Activated CD8-positive, alpha-beta memory T cell treated with anti-CD3 and anti-CD28 coated beads for 36 hours (primary cell): ENCODE results near the gene TNFRSF25. TPM values are rescaled to one million over a fixed set of nuclear protein-coding genes. Genes with fewer than 3 reads are reported as not detected.

Experiments
- CTCF ChIA-PET: fragments of 350-600 bp; sonication (Branson Sonifier 250); formaldehyde crosslinking; loops from one replicate; lab custom pipeline; 2021; ENCODE audit warnings: antibody characterized with exemption; lab: Charles Lee
- POLR2A ChIA-PET: fragments of 350-600 bp; sonication (Branson Sonifier 250); formaldehyde crosslinking; loops from one replicate; lab custom pipeline; 2021; ENCODE audit warnings: antibody characterized with exemption; lab: Charles Lee
- total RNA-seq, 2 experiments: library from RNA; stranded (reverse); gene quantifications; one replicate each; pipeline ENCODE4 v1.2.3, GENCODE V29; 2021

TNFRSF25 gene, protein sequence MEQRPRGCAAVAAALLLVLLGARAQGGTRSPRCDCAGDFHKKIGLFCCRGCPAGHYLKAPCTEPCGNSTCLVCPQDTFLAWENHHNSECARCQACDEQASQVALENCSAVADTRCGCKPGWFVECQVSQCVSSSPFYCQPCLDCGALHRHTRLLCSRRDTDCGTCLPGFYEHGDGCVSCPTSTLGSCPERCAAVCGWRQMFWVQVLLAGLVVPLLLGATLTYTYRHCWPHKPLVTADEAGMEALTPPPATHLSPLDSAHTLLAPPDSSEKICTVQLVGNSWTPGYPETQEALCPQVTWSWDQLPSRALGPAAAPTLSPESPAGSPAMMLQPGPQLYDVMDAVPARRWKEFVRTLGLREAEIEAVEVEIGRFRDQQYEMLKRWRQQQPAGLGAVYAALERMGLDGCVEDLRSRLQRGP
- total RNA-seq: 10 to 100 TPM; 89.9 to 91.3 TPM

DNA sequence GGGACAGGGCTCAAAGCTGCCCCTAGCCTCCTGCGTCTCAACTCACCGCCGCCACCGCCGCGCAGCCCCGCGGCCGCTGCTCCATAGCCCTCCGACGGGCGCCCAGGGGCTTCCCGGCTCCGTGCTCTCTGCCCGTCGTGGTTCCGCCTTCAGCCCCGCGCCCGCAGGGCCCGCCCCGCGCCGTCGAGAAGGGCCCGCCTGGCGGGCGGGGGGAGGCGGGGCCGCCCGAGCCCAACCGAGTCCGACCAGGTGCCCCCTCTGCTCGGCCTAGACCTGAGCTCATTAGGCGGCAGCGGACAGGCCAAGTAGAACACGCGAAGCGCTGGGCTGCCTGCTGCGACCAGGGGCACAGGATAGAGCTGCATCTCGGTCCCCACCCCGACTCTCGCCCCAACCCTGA is at the start of gene TNFRSF25:
TSS of gene TNFRSF25 (minus strand) at position 151 of the 400 bp plus-strand sequence. CDS start at position 85, 66 bp downstream.
- CTCF ChIA-PET: interaction anchor here (1.1 to 1.5 kb wide), 5 partner anchors 10 to 219 kb away, joined by 3 to 6 read pairs (median 3); no protein-coding TSS in a partner anchor
- POLR2A ChIA-PET: no interaction called here

DNA sequence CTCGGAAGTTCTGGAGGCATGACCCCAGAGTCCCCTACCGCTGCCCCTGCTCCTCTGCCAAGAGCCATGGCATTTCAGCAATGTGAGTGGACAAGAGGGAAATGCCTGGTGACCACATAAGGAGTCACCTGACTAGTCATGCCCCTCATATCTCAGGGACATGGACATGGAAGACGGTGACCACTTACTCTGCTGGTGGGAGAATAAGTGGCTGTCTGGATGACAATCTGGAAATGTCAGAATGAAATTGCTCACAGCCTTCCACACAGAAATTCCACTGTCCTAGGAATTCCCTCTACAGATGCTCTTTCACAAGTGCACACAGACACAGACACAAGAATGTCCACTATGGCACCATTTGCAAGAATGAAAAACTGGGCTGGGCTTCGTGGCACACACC is 49.8 kb upstream of the TNFRSF25 start:
- ChIA-PET POLR2A (no interaction called here), CTCF (no interaction called here)

DNA sequence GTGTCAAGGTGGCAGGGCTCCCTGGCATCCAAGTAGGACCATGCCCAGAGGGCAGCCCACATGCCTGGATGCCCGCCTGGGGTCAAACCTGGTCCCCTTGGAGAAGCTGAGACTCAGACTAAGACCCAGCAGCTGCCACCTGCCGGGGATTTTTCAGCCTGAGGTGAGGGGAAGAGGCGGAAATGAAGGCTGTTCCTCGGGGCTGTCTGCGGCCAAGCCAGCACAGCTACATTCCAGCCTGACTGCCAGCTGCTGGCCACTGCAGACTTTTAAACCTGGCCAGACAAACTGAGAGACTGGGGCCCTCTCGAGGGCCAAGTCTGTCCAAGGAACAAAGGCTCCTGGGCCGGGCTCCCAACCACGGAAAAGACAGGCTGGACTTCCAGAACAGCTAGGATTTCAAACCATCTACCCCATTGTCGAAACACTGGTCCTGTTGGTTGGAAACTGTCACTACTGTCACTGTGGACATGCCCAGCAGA is 47.4 kb upstream of the TNFRSF25 start:
- ChIA-PET CTCF (interaction anchor here (1.8 to 2.2 kb wide), 2 partner anchors 9 to 23 kb away, joined by 6 to 8 read pairs; no protein-coding TSS in a partner anchor), POLR2A (interaction anchor here (1.0 kb wide), 1 partner anchor 8 kb away, joined by 3 read pairs; no protein-coding TSS in a partner anchor)

DNA sequence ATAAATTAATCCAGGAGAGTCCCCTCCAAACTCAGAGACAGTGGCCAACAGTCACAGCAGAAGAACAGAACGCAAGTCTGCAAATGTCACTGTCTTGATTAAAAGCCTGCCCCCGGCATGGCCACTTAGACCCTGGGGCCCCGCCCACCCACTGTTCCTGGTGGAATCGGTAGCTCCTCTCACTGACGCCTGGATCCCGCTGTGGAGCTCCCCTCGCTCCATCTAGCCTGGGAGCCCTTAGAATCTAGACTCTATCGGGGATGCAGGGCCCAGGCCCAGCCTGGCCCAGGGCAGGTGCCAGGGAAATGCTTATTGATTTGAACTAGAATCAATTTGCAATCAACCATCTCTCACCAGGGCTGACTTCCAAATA is 46.9 kb upstream of the TNFRSF25 start:
- CTCF ChIA-PET: interaction anchor here (0.9 to 2.2 kb wide), 3 partner anchors 10 to 41 kb away, joined by 4 to 8 read pairs (median 6); partner anchors contain the start of gene NOL9
- POLR2A ChIA-PET: interaction anchor here (1.0 kb wide), 1 partner anchor 9 kb away, joined by 3 read pairs; no protein-coding TSS in a partner anchor

DNA sequence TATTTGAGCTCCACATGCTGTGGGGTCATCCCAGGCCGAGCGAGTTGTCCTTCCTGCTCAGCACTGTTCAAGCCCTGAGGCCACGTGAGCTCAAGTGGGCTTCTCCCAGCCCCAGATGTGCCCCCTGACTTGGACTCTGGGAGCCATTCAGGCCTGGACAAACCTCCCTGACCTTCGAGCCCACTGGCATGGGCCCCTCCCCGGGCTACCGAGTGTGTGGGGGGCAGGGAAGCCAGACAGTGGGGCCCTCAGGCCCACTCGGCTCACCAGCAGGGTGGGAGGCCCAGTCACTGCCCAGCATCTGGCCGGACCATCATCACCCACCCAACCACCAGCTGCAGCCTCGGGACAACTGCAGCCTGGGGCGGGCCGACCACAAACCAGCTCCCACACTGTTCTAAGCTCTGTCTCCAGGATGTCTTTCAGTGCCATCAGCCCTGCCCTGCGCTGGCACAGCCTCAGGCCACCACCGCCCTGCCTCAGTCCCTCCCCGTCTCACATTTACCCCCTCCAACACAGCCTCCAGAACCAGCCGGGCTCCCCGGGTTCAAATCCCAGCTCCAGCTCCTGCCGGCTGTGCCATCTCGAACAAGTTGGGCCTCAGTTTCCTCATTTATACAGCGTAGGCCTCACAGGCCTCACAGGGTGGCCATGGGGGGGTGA is 46.4 kb upstream of the TNFRSF25 start:
- CTCF ChIA-PET: interaction anchor here (0.9 to 2.2 kb wide), 3 partner anchors 10 to 42 kb away, joined by 4 to 8 read pairs (median 6); partner anchors contain the start of gene NOL9
- POLR2A ChIA-PET: interaction anchor here (1.0 kb wide), 1 partner anchor 9 kb away, joined by 3 read pairs; no protein-coding TSS in a partner anchor

DNA sequence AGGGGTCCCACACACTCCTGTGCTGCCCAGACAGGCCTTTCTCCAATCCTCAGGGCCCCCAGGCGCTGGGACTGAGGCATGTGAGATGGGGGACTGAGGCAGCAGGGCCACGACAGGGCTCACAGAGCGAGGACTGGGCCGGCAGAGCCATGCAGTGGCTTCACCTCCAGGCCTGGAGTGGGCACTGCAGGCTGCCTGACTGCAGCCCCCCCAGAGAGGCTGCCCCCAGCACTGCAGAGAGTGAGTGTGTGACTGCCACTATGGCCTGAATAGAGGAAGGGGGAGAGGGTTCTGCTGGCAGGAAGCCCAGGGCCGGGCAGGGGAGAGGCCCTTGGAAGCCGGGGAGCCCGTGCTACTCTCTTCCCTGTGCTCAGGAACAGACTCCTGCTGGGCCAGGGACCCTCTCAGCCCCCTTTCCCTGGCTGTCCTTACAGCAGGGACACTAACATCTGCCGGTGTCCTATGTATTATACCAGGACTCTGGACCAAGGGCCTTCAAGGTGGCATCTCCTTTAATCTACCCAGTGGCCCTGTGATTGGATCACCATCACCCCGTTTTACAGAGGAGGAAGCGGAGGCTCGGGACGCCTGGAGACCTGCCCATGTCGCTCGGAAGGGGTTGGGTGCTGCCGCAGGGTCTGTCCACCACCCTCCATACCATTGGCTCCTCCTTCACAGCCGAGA is 45.7 kb upstream of the TNFRSF25 start:
- ChIA-PET CTCF (interaction anchor here (0.9 to 2.2 kb wide), 3 partner anchors 11 to 42 kb away, joined by 4 to 8 read pairs (median 6); partner anchors contain the start of gene NOL9), POLR2A (no interaction called here)

DNA sequence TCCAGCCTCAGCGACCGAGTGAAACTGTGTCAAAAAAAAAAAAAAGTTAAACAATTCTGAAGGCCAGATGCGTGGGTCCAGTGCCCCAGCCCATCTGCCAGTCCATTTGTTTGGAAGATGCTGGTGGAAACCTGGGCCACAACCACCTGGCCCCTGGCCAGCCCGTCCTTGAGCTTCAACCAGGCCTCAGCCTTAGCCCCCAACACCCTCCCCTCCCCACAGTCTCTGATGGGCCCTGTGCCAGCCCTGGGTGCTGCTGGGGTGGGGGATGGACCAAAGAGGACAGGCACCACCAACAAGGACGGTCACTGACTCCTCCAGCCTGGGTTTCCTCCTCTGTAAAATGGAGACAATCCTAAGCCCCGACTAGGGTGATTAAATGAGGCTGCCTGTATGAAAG is 45.1 kb upstream of the TNFRSF25 start:
- CTCF ChIA-PET: no interaction called here
- POLR2A ChIA-PET: no interaction called here

DNA sequence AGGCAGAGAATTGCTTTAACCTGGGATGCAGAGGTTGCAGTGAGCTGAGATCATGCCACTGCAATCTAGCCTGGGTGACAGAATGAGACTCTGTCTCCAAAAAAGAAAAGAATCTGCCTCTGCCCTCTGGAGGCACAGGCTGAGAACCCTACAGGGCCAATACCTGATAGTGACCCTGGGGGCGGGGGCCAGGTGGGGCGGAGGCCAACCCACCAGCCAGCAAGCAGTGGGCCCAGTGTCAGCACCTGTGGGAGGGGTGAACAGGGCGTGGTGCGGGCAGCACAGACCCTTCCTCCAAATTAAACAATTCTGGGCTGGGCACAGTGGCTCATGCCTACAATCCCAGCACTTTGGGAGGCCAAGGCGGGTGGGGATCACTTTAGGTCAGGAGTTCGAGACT is 44.5 kb upstream of the TNFRSF25 start:
- CTCF ChIA-PET: no interaction called here
- POLR2A ChIA-PET: no interaction called here

DNA sequence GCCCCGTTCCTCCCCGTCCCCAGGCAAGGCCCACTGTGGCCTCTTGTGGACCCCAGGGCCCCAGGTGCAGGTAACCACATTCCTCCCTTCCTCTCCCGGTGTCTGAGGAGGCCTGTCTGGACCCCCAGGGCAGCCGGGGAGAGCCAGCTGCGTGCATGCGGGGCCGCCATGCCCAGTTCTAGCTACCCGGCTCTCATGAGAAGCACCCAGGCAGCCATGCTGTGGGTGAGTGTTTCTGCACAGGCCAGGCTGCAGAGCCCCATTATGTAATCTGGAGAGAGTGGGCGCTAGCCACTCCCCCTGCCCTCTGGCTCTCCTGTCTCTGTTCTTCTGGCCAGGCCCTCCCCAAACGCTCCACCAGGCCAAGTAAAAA is 43.9 kb upstream of the TNFRSF25 start:
- ChIA-PET POLR2A (no interaction called here), CTCF (no interaction called here)

DNA sequence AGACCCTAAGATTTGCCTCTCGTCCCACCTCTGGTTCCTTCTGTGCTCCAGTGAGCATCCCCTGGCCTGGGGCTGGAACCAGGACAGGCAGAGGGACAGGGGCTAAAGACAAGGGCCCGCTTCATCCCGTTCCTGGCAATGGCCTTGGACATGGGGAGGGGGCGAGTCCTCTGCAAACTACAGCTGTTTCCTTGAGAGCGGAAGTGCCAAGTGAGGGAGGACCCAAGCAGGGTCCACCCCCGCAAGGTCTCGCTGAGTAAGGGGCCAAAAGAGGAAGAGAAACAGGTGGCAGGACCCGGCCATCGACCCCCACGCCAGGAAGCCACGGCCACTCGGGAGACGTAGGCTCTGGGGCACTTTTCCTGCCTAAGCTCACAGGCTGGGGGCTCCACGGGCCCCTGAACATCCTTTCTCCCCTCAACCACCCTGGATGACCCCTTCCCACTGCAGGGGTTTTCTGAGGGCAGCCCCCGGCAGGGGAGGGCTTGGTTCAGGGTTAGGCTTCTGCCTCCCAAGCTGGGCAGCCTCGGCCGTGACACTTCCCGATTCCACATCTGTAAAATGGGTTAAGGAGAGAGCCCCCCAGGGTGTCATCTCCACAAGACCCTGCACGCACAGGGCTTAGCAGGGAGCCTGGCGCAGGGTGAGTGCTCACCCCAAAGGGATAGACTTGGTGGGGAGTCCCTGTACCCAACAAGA is 43.4 kb upstream of the TNFRSF25 start:
- ChIA-PET POLR2A (no interaction called here), CTCF (no interaction called here)

DNA sequence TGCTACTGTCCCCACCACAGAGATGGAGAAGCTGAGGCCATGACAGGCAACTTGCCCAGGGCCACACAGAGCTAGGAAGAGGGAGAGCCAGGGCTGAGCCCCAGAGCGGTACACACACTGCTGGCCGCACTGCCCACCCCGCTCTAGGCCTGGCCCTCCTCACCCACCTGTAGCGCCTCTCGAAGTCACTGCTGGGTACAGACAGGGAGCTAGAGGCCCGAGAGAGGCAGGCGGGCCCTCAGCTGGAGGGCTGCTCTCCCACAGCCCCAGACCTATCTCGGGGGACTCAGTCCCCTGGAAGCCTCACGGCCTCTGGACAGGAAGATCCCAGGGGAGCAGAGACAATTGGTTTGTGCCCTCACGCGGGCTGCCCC is 42.8 kb upstream of the TNFRSF25 start:
- ChIA-PET CTCF (no interaction called here), POLR2A (no interaction called here)

DNA sequence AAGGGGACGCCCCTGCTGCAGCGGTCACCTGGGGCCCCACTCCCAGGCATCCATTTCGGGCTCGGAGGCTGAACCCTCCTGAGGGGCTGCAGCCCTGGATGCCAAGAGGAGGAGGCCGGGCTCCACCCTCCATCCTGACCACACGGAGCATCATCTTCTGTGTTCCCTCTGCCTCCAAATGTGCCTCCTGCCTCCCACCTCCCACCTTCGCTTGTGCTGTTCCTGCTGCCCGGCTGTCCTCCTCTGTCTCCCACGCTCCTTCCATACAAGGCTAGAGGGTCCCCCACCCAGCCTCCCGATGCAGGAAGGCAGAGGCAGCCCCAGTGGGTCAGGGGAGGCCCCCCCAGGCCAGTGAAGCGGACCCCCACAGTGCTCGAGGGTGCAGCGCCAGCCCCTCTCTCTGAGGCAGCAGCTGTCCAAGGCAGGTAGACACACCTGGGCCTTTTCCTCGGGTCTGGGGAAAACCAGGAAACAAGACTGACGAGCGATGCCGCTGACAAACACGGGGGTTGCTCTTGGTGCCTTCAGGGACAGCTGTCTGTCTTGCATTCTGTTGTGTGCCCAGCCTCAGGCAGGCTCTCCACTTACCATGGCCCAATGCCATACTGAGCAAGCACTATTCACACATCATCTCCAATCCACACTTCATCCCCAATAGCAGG is 42.3 kb upstream of the TNFRSF25 start:
- ChIA-PET CTCF (no interaction called here), POLR2A (no interaction called here)

DNA sequence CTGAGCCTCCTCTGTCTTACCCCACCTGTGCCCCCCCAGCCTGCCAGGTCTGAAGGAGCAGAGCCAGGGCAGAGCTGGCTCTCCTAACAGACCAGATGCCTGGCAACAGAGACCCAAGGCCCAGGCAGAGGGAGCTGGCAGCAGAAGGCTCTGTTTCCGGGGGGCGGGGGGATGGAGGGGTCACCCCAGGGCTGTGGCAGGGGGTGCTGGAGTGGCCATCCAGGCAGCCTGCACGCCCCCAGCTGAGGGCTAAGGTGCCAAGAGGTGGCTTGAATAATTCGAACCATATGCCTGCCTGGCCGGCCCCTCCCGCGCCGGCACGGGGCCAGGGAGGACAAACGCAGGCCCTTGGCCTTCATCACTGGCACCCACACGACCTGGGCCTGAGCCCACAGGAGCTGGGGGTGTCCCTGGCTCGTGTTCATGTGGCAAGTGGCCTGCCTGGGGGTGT is 41.5 kb upstream of the TNFRSF25 start:
- CTCF ChIA-PET: no interaction called here

DNA sequence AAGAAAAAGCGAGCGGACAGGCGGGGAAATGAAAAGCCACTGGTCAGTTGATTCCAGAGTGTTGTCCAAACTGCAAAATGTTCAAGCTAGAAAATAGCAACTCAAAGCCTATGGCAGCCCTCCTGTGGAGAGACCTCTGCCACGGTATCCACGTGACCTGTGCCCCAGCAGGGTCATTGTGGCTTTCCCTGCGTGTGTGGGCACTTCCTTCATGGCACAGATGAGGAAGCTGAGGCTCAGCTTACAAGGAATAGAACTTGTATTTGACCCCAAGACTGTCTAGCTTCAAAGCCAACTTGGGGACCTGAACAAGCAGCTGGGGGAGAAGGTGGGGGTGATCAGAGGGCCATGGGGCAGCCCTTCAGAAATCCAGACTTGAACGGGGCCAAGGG is 41.1 kb upstream of the TNFRSF25 start:
- ChIA-PET POLR2A (no interaction called here), CTCF (no interaction called here)

More for the DNA sequence above, 41.5 kb upstream of the TNFRSF25 start:
- POLR2A ChIA-PET: no interaction called here

DNA sequence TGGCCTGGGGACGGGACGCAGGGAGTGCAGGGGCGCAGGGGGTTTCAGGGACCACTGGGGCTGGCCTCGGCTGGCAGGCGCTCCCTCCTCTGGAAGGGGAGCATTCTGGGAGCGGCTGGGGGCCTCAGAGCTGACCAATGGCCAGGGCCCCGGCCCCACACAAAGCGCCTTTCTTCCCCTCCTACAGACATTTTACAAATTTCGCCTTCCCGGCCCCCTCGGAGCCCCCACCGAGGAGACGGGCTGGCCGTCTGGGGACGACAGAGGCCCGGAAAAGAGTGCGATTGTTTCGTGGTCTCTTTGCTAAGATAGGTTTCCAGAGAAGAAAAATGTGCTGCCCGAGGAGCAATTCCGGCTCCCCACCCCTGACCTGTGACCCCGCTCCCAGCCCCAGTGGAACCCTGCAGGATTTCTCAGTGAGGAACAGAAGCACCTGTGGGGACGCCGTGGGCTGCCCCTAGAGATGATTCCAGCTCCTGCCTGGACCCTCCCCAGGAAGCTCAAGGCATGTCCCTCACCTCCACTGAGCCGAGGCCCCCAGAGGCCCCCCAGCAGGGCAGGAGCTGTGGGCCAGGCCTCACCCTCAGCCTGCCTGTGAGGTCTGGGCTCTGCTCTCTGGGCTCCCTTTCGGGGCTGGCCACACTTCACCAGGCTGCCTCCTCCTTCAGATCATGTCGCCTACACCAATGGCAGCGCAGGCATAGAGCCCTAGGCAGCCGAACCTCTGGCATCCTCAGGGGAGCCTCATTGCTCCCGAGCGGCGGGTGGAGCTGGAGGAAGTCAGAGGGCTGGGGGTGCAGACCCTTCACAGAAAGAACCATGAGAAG is 40.5 kb upstream of the TNFRSF25 start:
- POLR2A ChIA-PET: no interaction called here
- CTCF ChIA-PET: no interaction called here

DNA sequence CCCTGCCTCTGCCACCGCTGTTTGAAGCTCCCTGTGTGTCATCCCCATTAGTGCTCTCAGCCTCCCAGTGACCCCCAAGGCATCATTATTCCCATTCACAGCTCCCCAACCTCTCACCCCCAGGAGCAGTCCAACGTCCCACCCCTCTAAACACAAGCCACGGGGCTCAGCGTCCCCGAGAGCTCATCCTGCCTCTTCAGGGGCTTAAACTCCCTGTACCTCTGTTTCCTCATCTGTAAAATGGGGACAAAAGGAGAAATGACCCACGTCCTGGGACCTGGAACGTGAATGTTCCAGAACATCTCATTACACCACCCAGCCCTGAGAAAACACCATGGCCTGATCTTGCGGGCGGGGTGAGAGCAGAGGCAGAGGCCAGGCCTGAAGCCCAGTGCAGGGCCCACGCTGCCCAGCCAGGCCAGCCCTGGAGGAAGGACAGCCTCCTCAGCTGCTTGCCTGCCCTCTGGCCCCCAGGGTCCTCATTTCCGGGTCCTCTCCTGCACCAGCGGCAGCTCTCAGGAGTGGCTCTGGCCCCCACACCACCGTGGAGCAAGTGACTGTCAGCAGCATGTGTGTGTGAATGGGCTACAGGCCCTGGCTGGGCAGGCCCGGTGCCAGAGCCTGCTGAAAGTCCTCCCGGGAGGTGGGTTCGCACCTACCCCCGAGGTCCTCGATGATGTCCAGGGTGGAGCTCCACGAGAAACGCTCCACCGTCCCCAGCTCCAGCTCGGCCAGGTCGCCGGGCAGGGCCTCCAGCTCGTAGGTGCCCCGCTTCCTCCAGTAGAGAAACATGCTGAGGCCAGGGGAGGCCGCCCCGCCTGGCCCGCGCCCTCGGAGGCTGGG is 39.6 kb upstream of the TNFRSF25 start:
- CTCF ChIA-PET: interaction anchor here (1.3 kb wide), 1 partner anchor 10 kb away, joined by 3 read pairs; no protein-coding TSS in a partner anchor
- POLR2A ChIA-PET: interaction anchor here (0.6 kb wide), 1 partner anchor 47 kb away, joined by 4 read pairs; no protein-coding TSS in a partner anchor
